Amygdala (tissue), 56 donors: ENCODE results near the gene EPHB2.
"Not testable (repeated sequence)": the region's sequence is repeated elsewhere in the genome, so short reads cannot be mapped to it uniquely, and the experiment has no call there.

Source experiments
- DNase-seq, 56 donors: peaks; one replicate each; lab custom pipeline; 2025; lab: John Stamatoyannopoulos, UW

The EPHB2 gene

GRCh38 chr1:22920734-22921451 lies 210.3 kb downstream of the EPHB2 start:
- DNase-seq, result no peak

- DNase-seq, result no peak
These were observed 210.9 kb downstream of the EPHB2 start for GRCh38 chr1:22921452-22922126.

- DNase-seq, result no peak
These were observed 212.0 kb downstream of the EPHB2 start for GRCh38 chr1:22922640-22923039.

GRCh38 chr1:22925111-22925510 lies 214.5 kb downstream of the EPHB2 start:
- peak in 3 of 56 donors; percentile 5 to 7 (median 6) for DNase-seq

GRCh38 chr1:22930240-22930912 lies 219.7 kb downstream of the EPHB2 start:
- DNase-seq, result peak in 28 of 56 donors; percentile 8 to 63 (median 24)

GRCh38 chr1:22932803-22933470 lies 222.3 kb downstream of the EPHB2 start:
- no peak for DNase-seq

GRCh38 chr1:22935433-22935832 lies 224.8 kb downstream of the EPHB2 start:
- DNase-seq, result no peak

- DNase-seq, result no peak
These were observed 226.0 kb downstream of the EPHB2 start for GRCh38 chr1:22936681-22937080.

GRCh38 chr1:22941257-22941656 lies 230.6 kb downstream of the EPHB2 start:
- no peak for DNase-seq

- DNase-seq, result no peak
These were observed 233.9 kb downstream of the EPHB2 start for GRCh38 chr1:22944346-22945055.

- not testable (repeated sequence) for DNase-seq
These were observed 234.5 kb downstream of the EPHB2 start for GRCh38 chr1:22945171-22945570.

GRCh38 chr1:22949822-22950331 lies 239.2 kb downstream of the EPHB2 start:
- DNase-seq, result no peak

- no peak for DNase-seq
These were observed 241.2 kb downstream of the EPHB2 start for GRCh38 chr1:22951796-22952195.

GRCh38 chr1:22952694-22953056 lies 242.0 kb downstream of the EPHB2 start:
- DNase-seq, result no peak

GRCh38 chr1:22953057-22953739 lies 242.6 kb downstream of the EPHB2 start:
- no peak for DNase-seq

- no peak for DNase-seq
These were observed 243.1 kb downstream of the EPHB2 start for GRCh38 chr1:22953740-22954141.

GRCh38 chr1:22955146-22955545 lies 244.5 kb downstream of the EPHB2 start:
- no peak for DNase-seq

- no peak for DNase-seq
These were observed 246.4 kb downstream of the EPHB2 start for GRCh38 chr1:22957066-22957465.

GRCh38 chr1:22958556-22958955 lies 247.9 kb downstream of the EPHB2 start:
- DNase-seq, result no peak
